K562 (cell line): ENCODE data around the gene ELF2. TPM values are rescaled to one million over a fixed set of nuclear protein-coding genes. Genes with fewer than 3 reads are reported as not detected.
A peak's percentile ranks its signal among the peaks of the same experiment; 100 is the strongest.

Source experiments
- ATAC-seq: fragments of 200-7000 bp; cut with Tn5 transposase; 3 replicates; pipeline ENCODE4 v1.9.1; 2020; ENCODE audit warnings: moderate library complexity
- BruUV-seq: library from RNA; stranded (reverse); fragments of 400-500 nt; replicated peaks from 2 replicates; lab custom pipeline; 2021; lab: Mats Ljungman, UMichigan
- CTCF ChIA-PET: fragments of 300-600 bp; formaldehyde crosslinking; extraction: SDS; loops from one replicate; lab custom pipeline; 2021; ENCODE audit warnings: low intra/inter-chr PET ratio; lab: Yijun Ruan, JAX
- POLR2A ChIA-PET: fragments of 300-600, 350-650 bp; sonication (Branson Sonifier 250); formaldehyde crosslinking; extraction: SDS; loops from one replicate; lab custom pipeline; 2021; ENCODE audit warnings: antibody characterized with exemption, inconsistent platforms; lab: Yijun Ruan, JAX
- DNase-seq, 4 experiments: peaks; one replicate each; pipeline versions ENCODE4 v3.0.0 to v3.0.0-alpha.2; 2011 to 2018; ENCODE audit warnings: low spot score in 3 of 4, mixed read lengths in 3 of 4; ENCODE audit errors: extremely low read depth in 1 of 4
- FAIRE-seq: peaks from 2 replicates; lab custom pipeline; 2011; peaks lifted over from hg19 to GRCh38; lab: Jason Lieb, UNC
- H2AFZ ChIP-seq: 2 replicates; pipeline ENCODE4 v1.6.0; 2011; ENCODE audit warnings: low read depth, low read length, control low read depth, inconsistent platforms
- H3K27ac ChIP-seq: fragments of 200-600 bp; 3 replicates; pipeline ENCODE4 v1.8.0; 2011; ENCODE audit warnings: low read depth, mild to moderate bottlenecking, control low read depth, inconsistent platforms, low read length, moderate library complexity, mixed read lengths; ENCODE audit errors: extremely low read depth
- H3K27me3 ChIP-seq, 2 experiments: fragments of 300-600 bp in 1 of 2; 2 replicates in 1 of 2; 3 replicates in 1 of 2; pipeline versions ENCODE4 v1.6.0 to v1.8.0; 2011; ENCODE audit warnings: inconsistent platforms in 2 of 2, low read length in 2 of 2, mild to moderate bottlenecking in 1 of 2, mixed read lengths in 1 of 2, moderate library complexity in 1 of 2; ENCODE audit not compliant: control insufficient read depth in 2 of 2, insufficient read depth in 2 of 2
- H3K36me3 ChIP-seq: fragments of 300-600 bp; 3 replicates; pipeline ENCODE4 v1.8.0; 2011; ENCODE audit warnings: mild to moderate bottlenecking, low read length, inconsistent platforms; ENCODE audit not compliant: control insufficient read depth, insufficient read depth
- H3K4me1 ChIP-seq, 2 experiments: fragments of 200-600 bp in 1 of 2; replicated peaks in 1 of 2; 2 replicates in 1 of 2; 3 replicates in 1 of 2; pipeline versions ENCODE4 v1.5.1 to v1.8.0; 2011; ENCODE audit warnings: inconsistent platforms in 2 of 2, low read length in 2 of 2, mild to moderate bottlenecking in 1 of 2, mixed read lengths in 1 of 2, moderate library complexity in 1 of 2; ENCODE audit not compliant: control insufficient read depth in 2 of 2, insufficient read depth in 2 of 2
- H3K4me2 ChIP-seq: 2 replicates; pipeline ENCODE4 v1.6.1; 2011; ENCODE audit warnings: low read length, control low read depth, inconsistent platforms, mixed read lengths; ENCODE audit not compliant: insufficient read depth
- H3K4me3 ChIP-seq: fragments of 200-600 bp; sonication (generic), shearing (Covaris generic); 2 replicates; pipeline ENCODE4 v1.5.1; 2016; ENCODE audit warnings: control low read depth, inconsistent platforms
- H3K79me2 ChIP-seq: fragments of 200-600 bp; 3 replicates; pipeline ENCODE4 v1.8.0; 2011; ENCODE audit warnings: low read length, inconsistent platforms; ENCODE audit not compliant: control insufficient read depth, insufficient read depth
- H3K9ac ChIP-seq, 2 experiments: 2 replicates each; pipeline versions ENCODE4 v1.6.0 to v1.6.1; 2011; ENCODE audit warnings: low read depth in 2 of 2, low read length in 2 of 2, control low read depth in 1 of 2, inconsistent platforms in 1 of 2, mild to moderate bottlenecking in 1 of 2, mixed read lengths in 1 of 2; ENCODE audit not compliant: insufficient read depth in 1 of 2
- H3K9me1 ChIP-seq: one replicate; pipeline ENCODE4 v1.6.0; 2011; ENCODE audit warnings: inconsistent platforms, mild to moderate bottlenecking, low read length, moderate library complexity; ENCODE audit not compliant: control insufficient read depth, insufficient read depth
- H3K9me3 ChIP-seq: replicated peaks from 2 replicates; pipeline ENCODE4 v1.5.1; 2011; ENCODE audit warnings: low read depth, low read length, inconsistent platforms; ENCODE audit not compliant: control insufficient read depth, insufficient read depth
- H4K20me1 ChIP-seq: replicated peaks from 2 replicates; pipeline ENCODE4 v1.6.1; 2011; ENCODE audit warnings: low read length, inconsistent platforms, mixed read lengths; ENCODE audit not compliant: control insufficient read depth, insufficient read depth
- E2F6 ChIP-seq, 2 experiments: IDR thresholded peaks; 2 replicates each; pipeline ENCODE4 v1.6.1; 2011; ENCODE audit warnings: borderline replicate concordance in 1 of 2, control low read depth in 1 of 2, low read depth in 1 of 2, low read length in 1 of 2, mild to moderate bottlenecking in 1 of 2, mixed read lengths in 1 of 2, moderate library complexity in 1 of 2; ENCODE audit not compliant: insufficient read depth in 1 of 2, insufficient read length in 1 of 2, poor library complexity in 1 of 2, severe bottlenecking in 1 of 2; ENCODE audit errors: extremely low read depth in 1 of 2
- GMEB1 ChIP-seq: fragments of 250-450 bp; sonication (Bioruptor Pico); IDR thresholded peaks from 2 replicates; pipeline ENCODE4 v1.4.0; 2020; ENCODE audit warnings: mild to moderate bottlenecking
- TEAD4 ChIP-seq, 2 experiments: sonication (generic) in 1 of 2; formaldehyde crosslinking in 1 of 2; IDR thresholded peaks; 2 replicates each; pipeline versions ENCODE4 v1.6.1 to v1.8.0; 2012 to 2022; ENCODE audit warnings: borderline replicate concordance in 1 of 2, inconsistent platforms in 1 of 2, low read length in 1 of 2, mild to moderate bottlenecking in 1 of 2, missing genetic modification reagents in 1 of 2
- ZBTB9 ChIP-seq: fragments of 450-650 bp; formaldehyde crosslinking; IDR thresholded peaks from 2 replicates; pipeline ENCODE4 v1.4.0; 2020; ENCODE audit warnings: mild to moderate bottlenecking, moderate library complexity
- WGBS: fragments of 100-300 bp; shearing (Covaris generic); methylation state at CpG from one replicate; pipeline ENCODE4 v1.1.6; 2016; ENCODE audit warnings: low coverage, mixed read lengths; ENCODE audit not compliant: insufficient coverage; ENCODE audit errors: missing lambda C conversion rate; 5-methylcytosine and 5-hydroxymethylcytosine counted together
- in situ Hi-C: fragments of 300-500 bp; cut with MboI; formaldehyde crosslinking; loops from 4 replicates; pipeline ENCODE4 v1.15.0; 2018; ENCODE audit warnings: inconsistent platforms, mixed read lengths
- intact Hi-C: fragments of 100-400 bp; cut with micrococcal nuclease; formaldehyde crosslinking; loops from 2 replicates; pipeline ENCODE4 v1.14.2; 2022
- polyA plus RNA-seq, 8 experiments: library from polyadenylated mRNA; depleted of rRNA in 4 of 8; stranded (reverse) in 5 of 8; unstranded in 3 of 8; fragments of >200 nt; fragmentation: Nextera tagmentation in 2 of 8; fragmentation: Illumina TruSeq in 1 of 8; extraction: Ambion mirVana in 2 of 8; extraction: Trizol in 1 of 8; gene quantifications; 2 replicates each; pipeline versions ENCODE4 v1.2.1 to v1.2.3, GENCODE V29; 2011 to 2014; ENCODE audit warnings: inconsistent platforms in 1 of 8, missing spikeins in 1 of 8
- total RNA-seq, 7 experiments: library from RNA; depleted of rRNA in 6 of 7; stranded (reverse); fragments of >200 nt in 6 of 7; fragmentation: Illumina TruSeq in 2 of 7; extraction: Trizol in 2 of 7; gene quantifications; 2 replicates each; pipeline versions ENCODE4 v1.2.1 to v1.2.3, GENCODE V29; 2011 to 2021; ENCODE audit warnings: low replicate concordance in 1 of 7

Gene ELF2
- total and polyA plus RNA-seq, 9 of the 15 experiments (the other 6 are each of a cell fraction or from before 2014, with no cell fraction given) = 9.4 to 58.7 (median 41.6) TPM

DNA sequence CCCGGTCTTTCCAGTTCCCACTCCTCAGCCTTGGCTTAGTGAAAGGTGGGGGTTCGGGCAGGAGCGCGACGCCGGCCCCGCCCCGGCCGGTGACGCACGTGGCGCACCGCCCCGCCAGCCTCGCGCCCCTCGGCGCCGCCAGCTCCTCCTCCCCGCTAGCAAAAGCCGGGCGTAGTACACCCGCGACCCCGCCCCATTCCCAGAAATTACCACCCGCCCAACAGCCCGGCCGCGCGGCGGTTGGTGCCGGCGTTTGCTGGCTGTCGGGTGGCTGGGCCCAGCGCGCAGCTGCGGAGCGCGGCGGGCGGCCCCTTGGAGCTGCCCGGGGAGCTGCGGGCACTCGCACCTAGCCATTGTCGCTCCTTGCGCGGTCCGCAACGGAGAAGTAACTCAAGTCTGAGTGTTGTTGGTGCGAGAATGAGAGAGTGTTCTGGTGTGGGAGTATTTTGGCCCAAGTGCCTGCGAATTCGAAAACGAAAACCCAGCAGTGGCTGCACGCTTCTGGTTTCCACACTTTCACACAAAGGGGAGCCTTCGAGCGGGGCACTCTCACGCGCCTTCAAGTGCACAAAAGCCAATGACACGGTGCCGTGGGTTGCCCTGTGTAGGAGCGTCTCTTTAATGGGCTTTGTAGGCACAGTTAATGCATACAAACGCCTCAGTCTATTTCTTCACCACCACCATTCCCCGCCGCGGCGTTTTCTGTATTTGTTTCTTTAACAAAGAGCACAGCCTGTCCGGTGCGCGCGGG, 1.0 kb upstream of the ELF2 start:
- 1% methylated on average over 43 of the region's 70 CpGs for WGBS
- DNase-seq (peak; percentile 89 to 96 (median 90)), FAIRE-seq (peak; percentile 56), ATAC-seq (peak; percentile 76)
- Histone ChIP-seq H3K36me3 (no peaks in the 10 kb centered on the region), H3K27me3 (no peaks in the 10 kb centered on the region), H3K4me3 (peak overlapping the region; percentile 98), H3K9me1 (no peaks in the 10 kb centered on the region), H3K9ac (peak overlapping the region; percentile 89 to 90), H3K27ac (peak overlapping the region; percentile 98), H3K4me2 (peak overlapping the region; percentile 97), H3K9me3 (no peaks in the 10 kb centered on the region), H3K79me2 (peaks cover 37% of the 10 kb centered on the region), H3K4me1 (peaks cover 17 to 23% of the 10 kb centered on the region in 2 experiments; a peak in 4 of 5 replicates), H2AFZ (peak overlapping the region; percentile 94), H4K20me1 (peaks cover 8% of the 10 kb centered on the region)
- BruUV-seq = TSS peak; percentile 87
- in situ Hi-C loops = no loop called here
- POLR2A ChIA-PET = interaction anchor here (0.5 to 5.5 kb wide), 15 partner anchors 11 to 1166 kb away, joined by 3 to 51 read pairs (median 3); partner anchors contain the start of genes NAA15 and NOCT
- CTCF ChIA-PET = no interaction called here
- intact Hi-C loops = loop anchor here (2.0 to 5.0 kb wide), 6 partner anchors 34 to 161 kb away; partner anchors contain the start of genes NAA15 and NOCT
- TF ChIP-seq E2F6 (IDR thresholded peaks at IDR 0.05; ENCODE audit: borderline replicate concordance in 1 of 2, extremely low read depth in 1 of 2, insufficient read depth in 1 of 2, insufficient read length in 1 of 2, low read depth in 1 of 2, low read length in 1 of 2, poor library complexity in 1 of 2, severe bottlenecking in 1 of 2) = peak; percentile 52 to 86
- TF ChIP-seq ZBTB9 (CRISPR knock-in tag) = 0 out of 2 replicates have a peak, but pooled peaks have one; percentile 34
- TF ChIP-seq GMEB1 = peak; percentile 65
- 0 out of 2 replicates have a peak, but pooled peaks have one; percentile 35 for TF ChIP-seq TEAD4 (IDR thresholded peaks at IDR 0.05; ENCODE audit: low read length)
- peak; percentile 63; the same call in 1 of the 2 replicates for TF ChIP-seq TEAD4 (CRISPR knock-in tag; IDR thresholded peaks at IDR 0.05; ENCODE audit: borderline replicate concordance)
